NCI-H146 (cell line): ENCODE results near the gene LIMA1.
"Not testable (repeated sequence)": the region's sequence is repeated elsewhere in the genome, so short reads cannot be mapped to it uniquely, and the experiment has no call there.

Experiments used
- DNase-seq: peaks from one replicate; lab custom pipeline; 2025; lab: John Stamatoyannopoulos, UW

Gene LIMA1

DNA sequence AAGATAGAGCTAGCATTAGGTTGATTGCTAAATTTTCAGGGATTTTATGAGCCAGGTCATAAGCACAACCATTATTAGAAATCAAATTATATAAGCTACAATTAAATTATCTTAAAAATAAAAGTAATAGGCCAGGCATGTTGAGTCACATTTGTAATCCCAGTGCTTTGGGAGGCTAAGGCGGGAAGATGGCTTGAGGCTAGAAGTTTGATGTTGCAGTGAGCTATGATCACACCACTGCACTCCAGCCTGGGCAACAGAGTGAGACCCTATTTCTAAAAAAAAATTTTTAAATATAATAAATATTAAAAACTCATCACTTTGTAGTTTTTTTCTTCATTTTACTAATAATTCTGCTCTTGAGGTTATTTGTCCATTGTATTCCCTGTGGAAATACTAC, 1.9 kb upstream of the LIMA1 start:
- no peak for DNase-seq

DNA sequence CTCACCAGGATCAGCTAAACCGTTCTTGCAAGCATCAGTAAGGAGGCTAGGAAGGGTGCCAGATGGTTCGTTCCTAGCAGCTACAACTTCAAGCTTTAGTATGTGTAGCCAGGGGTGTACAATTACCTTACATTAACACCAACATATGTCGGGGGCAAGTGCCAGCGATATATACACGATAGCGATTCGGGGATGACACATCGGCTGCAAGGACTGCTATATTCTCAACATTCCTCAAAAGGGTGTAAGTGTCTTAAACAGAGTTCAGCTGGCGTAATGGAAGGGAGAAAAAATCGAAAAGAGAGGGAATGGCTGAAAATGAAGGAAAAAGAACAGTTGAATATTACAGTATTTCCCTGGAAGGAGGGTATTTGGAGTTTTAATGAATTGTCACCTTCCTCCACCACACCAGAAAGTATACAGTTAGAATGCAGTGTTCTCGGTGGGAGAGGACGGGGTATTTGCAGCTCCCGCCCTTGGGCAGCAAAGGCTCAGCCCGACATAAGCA, 545 bp downstream of the LIMA1 start:
- no peak for DNase-seq

DNA sequence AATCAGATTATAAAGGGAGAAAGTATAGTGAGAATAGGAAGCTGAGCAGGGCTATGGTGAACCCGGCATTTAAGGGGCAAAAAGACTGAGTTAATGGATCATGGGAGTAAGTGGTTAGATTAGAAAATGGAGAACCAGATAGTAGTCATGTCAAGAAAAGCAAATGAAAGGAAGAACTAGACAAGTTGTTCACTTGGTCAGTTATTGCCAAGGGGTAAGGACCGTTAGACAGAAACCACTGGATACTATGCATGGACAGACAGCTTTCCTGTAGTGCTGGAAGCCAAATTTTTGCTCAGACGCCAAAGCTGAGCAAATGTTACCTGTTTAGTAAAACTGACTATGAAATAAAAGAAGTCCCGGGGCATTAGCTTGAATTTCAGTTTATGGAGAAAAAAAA, 3.8 kb downstream of the LIMA1 start:
- DNase-seq, result no peak

GRCh38 chr12:50276912-50277671, 6.2 kb downstream of the LIMA1 start:
- no peak for DNase-seq

DNA sequence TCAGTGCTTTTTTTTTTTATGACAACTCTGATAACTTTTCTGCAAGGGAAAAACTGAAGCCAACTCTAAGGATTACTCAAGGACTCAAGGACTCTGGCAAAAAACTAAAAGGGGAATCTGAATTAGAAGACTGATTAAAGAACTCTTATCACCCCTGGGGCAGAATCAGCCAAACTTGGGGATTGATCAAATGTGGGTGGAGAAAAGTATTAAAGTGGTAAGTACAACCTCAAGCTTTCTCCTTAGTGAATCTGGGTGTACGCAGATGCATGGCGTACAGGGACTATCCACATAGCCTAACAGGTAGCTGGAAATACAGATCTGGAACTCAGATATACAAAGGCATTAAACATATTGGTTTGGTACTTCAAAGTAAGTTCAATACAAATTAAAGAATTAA, 7.3 kb downstream of the LIMA1 start:
- no peak for DNase-seq

GRCh38 chr12:50275556-50275955, 7.8 kb downstream of the LIMA1 start:
- no peak for DNase-seq

DNA sequence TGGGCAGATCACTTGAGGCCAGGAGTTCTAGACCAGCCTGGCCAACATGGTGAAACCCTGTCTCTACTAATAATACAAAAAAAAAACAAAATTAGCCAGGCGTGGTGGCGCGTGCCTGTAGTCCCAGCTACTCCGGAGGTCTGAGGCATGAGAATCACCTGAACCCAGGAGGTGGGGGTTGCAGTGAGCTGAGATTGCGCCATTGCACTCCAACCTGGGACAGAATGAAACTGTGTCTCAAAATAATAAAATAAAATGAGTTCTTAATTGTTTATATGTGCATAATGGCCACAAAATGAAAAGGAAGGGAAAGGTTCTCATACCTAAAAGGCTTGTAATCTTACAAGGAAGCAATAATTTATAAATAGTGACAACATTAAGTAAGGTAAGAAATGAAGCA, 8.2 kb downstream of the LIMA1 start:
- DNase-seq, result not testable (repeated sequence)

DNA sequence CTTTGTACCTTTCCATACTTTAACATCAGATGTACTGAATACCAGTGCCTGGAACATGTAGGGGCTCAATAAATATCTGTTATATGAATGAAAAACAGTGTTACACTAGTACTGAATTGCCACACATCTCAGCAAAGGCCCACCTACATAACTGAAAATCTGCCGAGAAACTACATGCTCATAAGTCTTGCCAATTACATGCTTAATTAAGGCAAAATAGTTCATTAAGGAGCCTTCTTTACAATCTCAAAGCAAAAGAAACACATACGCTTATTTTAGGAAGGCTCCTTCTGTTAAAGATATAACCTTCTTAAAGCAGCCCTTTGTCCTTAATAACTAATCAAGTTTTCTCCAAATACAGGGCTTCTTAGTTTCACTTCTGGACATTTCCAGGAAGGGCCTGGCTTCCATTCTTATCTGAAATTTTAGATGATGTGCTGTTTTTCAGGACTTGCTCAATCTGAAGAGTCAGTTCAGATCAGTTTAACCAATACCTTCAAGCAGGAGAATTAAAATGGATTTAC, 11.5 kb downstream of the LIMA1 start:
- DNase-seq, result no peak

GRCh38 chr12:50268482-50268881, 14.8 kb downstream of the LIMA1 start:
- DNase-seq, result no peak

GRCh38 chr12:50265770-50266524, 17.4 kb downstream of the LIMA1 start:
- DNase-seq, result no peak

- no peak for DNase-seq
Measured at GRCh38 chr12:50263832-50264231, 19.5 kb downstream of the LIMA1 start.

DNA sequence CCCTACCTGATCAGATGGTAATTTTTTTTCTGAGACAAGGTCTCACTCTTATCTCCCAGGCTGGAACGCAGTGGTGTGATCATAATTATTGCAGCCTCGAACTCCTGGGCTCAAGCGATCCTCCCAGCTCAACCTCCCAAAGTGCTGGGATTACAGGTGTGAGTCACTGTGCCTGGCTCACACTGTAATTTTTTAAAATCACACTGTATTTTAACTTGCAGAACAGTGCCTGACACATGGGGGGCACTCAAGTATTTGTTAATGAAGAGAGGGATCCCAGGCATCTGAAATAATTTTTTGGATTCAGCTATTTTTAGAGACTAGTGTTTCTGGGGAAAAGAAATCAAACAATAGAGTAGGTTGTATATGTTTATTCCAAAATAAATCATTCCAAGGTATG, 21.7 kb downstream of the LIMA1 start:
- no peak for DNase-seq

DNA sequence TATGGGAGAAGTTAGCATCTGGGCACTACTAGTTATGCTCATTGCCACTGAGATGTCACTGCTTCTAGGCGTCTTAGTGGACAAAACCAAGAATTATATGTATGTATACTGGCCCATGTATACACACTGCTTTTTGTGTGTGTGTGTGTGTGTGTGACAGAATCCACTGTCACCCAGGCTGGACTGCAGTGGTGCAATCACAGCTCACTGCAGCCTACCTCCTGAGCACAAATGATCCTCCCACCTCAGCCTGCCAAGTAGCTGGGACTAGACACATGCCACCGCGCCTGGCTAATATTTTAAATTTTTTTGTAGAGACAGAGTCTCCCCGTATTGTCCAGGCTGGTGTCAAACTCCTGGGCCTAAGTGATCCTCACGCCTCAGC, 25.2 kb downstream of the LIMA1 start:
- no peak for DNase-seq

- DNase-seq, result peak; percentile 18
Measured at GRCh38 chr12:50257236-50258166, 25.8 kb downstream of the LIMA1 start.

DNA sequence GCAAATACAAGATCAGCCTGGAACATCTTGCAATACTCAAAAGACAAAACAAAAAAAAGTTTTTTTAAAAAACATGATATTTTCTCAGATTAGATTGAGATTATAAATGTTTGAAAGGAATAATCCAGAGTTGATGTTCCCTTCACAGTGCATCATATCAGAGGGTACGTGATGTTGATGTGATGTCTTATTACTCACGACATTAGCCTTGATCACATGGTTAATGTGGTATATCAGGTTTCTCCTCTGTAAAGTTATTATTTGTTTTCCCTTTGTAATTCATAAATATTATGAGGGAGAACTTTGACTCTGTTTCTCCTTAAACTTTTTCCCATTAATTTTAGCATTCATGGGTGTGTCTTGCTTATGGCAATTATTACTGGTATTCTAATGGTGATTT, 26.6 kb downstream of the LIMA1 start:
- DNase-seq, result no peak

DNA sequence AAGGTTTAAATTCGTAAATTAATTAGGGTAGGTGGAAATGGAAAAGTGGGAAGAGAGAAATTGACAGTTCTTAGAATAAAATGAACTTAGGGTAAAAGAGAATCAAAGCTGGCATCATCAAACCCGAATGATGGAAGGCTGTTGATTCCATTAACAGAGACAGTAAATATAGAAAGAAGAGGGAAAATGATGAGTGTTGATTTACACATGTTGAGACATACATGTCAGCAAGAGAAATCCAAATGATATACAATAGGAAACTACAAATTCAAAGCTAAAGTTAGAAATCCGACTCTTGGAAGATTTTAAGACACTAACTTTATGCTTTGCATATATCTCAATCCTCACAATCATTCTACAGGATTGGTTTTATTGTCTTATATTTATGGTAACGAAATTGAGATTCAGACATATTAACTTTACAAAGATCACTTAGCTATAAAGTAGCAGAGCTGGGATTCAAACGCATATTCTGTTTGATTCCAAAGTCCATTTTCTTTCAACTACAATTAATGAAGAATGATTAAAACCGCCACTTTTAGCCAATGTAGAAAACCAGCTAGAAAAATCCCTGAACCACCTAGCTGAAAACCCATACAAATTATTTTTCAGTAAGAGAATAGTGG, 30.2 kb downstream of the LIMA1 start:
- DNase-seq, result no peak

- no peak for DNase-seq
Measured at GRCh38 chr12:50251619-50252252, 31.6 kb downstream of the LIMA1 start.

GRCh38 chr12:50249464-50250182, 33.7 kb downstream of the LIMA1 start:
- no peak for DNase-seq

DNA sequence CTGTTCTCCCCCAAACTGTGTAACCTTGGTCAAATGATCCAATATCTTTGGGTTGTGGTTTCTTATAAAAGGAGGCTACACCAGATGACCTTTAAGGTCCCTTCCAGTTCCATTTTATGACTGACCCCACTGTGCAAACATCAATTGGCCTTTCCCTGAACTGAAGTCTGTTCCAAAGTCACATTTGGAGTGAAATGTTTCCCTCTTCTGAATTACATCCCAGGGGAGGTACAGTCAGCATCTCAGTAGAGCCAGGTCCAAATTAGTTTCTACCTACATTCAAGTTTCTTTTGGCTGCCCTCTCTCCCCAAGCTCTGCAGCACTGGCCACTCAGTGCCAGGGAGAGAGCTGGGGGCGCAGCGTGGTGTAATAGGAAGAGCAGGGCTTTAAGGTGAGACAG, 34.4 kb downstream of the LIMA1 start:
- no peak for DNase-seq

DNA sequence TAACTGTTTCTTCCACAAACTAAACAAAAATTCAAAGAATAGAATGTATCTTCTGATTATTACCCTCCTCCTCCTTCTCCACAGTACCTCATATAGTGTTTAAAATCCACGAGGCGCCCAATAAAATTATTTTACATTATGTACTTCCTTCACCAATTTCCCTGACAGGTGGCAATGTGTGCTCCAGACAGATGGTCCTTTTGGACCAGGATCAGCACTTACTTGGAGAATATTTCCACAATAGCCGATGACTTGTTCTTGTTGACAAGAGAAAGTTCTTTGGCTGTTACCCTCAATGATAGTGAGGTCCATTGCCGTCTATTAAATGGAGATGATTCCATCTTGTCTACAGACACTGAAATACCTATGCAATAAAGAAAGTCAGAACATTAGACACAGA, 34.9 kb downstream of the LIMA1 start:
- DNase-seq, result no peak
